SW480 (cell line): ENCODE results near the gene RALGAPB.
A peak's percentile ranks its signal among the peaks of the same experiment; 100 is the strongest.

Experiments
- DNase-seq: peaks from one replicate; pipeline ENCODE4 v3.0.0-alpha.2; 2016; ENCODE audit warnings: low spot score

The RALGAPB gene

DNA sequence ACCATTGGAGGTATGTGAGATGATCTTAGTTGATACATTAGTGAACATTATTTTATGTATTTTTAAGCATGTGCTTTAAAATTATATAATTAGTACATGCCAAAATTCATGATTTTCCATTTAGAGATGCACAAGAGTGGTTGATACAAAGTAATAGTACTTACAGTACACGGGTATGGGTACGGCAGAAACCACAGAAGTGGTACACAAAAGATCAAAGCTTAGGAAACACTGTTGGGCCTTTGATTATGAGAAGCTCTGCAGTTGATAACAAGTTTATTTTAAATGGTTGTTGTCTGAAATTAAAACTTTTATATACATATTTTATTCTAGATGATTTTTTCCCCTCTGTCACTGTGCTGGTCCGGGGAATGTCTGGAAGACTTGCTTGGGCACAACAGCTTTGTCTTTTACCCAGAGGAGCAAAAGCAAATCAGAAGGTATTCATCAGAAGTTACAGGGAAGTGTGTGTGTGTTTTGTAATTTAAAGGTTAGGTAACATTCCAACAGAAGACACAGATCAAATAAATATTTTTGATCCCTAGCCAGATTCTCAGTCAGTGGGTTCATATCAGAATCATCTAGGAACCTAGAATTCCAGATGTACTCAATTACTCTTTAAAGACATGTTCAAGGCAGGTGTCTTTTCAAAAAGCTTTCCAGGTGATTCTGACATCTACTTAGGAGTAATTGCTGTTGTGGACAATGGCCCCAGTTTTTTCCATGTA is 75.9 kb downstream of the RALGAPB start:
- DNase-seq, result peak; percentile 68

- no peak for DNase-seq
Measured at GRCh38 chr20:38550274-38550673, 77.6 kb downstream of the RALGAPB start.

DNA sequence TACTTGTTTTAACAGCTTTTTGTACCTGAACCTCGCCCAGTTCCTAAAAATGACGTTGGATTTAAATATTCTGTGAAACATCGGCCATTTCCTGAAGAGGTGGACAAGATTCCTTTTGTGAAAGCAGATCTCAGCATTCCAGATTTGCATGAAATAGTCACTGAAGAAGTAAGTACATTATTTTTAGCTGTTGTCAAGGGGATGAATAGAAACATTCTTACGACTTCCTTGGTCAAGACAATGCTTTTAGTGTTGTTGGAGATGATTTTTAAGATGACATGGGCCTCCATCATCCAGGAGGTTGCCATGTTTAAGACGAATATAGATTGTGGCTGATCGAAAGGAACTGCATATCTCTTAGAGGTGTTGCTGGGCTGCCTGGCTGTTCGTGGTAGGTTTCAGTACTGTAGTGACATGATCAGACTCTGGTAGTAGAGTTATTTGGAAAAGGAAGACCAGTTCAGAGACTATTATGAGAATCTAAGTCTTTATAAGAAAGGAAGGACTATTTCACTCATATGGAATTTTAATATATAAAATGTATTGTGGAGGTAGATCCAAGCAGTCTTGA is 78.5 kb downstream of the RALGAPB start:
- no peak for DNase-seq

DNA sequence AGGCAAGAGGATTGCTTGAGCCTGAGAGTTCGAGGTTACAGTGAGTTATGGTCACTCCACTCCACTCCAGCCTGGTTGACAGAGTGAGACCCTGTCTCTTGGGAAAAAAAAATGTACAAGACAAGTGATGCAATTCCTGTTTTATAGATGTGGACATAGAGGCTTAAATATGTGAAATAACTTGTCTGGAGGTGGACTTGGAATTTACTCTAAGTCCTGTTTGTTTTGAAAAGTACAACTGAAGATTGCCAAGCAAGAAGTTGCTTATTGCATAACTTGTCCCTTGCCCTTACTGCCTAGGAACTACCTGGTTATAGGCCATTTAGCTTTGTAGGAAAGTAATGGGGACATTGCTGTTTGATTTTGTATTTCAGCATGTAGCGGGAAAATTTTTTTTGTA is 82.3 kb downstream of the RALGAPB start:
- no peak for DNase-seq

DNA sequence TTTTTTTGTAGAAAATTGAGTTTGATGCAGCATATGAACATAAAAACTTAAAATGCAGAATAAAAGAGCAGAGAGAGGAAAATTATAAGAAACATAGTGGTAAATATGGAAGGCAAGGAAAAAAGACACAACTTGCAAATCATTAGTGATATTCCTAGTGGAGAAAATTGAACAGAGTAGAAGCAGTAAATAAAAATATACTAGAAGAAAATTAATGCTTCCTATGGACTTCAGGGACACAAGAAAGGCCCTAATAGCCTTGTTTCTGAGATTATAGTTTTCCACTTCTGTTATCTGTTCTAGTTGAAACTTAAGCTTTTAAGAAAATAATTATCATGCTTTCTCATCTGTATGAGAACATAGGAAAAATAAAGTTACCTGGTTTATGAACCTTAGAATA is 82.8 kb downstream of the RALGAPB start:
- no peak for DNase-seq

- no peak for DNase-seq
Measured at GRCh38 chr20:38557174-38557573, 84.5 kb downstream of the RALGAPB start.

- no peak for DNase-seq
Measured at GRCh38 chr20:38558596-38559360, 86.1 kb downstream of the RALGAPB start.

- no peak for DNase-seq
Measured at GRCh38 chr20:38559764-38560163, 87.1 kb downstream of the RALGAPB start.

DNA sequence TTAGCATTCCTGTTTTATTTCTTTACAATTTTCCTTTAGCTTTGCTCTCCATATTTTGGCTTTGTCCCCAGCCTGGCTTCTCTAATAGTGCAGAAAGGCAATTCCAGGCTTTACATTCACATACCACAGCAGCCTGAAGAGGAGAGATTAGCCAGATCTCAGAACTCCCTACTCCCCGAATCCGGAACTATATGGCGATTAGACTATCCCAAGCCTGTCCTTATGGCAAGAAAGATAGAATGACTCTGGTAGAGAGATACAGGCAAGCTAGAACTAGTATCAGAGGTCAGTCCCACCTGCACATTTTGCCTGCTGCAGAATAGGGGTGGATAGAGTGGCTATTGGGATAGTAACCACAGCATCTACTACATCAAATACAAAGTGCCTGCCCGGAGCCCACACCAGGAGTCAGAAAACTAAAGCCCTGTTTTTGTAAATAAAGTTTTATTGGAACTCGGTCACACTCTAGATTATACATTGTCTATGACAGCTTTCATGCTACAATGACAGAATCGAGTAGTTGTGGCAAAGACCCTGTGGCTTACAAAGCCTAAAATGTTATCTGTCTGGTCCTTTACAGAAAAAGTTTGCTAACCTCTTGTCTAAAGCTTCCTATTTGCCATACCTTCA is 91.3 kb downstream of the RALGAPB start:
- no peak for DNase-seq

DNA sequence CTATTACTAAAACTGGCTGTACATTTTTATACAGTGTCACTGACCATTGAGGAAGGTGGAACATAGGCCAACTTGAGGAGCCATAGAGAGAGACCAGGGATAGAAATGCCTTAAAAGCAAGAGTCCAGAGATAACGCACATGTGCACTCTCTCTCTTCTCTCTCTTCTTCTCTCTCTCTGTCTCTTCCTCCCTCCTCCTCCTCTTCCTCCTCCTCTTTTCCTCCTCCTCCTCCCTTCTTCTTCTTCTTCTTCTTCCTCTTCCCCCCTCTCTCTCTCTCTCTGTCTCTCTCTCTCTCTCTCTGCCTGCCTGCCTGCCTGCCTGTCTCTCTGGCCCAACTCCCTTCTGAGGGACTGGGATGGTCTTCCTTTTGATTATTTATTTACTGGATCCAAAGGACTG is 92.0 kb downstream of the RALGAPB start:
- DNase-seq, result no peak

DNA sequence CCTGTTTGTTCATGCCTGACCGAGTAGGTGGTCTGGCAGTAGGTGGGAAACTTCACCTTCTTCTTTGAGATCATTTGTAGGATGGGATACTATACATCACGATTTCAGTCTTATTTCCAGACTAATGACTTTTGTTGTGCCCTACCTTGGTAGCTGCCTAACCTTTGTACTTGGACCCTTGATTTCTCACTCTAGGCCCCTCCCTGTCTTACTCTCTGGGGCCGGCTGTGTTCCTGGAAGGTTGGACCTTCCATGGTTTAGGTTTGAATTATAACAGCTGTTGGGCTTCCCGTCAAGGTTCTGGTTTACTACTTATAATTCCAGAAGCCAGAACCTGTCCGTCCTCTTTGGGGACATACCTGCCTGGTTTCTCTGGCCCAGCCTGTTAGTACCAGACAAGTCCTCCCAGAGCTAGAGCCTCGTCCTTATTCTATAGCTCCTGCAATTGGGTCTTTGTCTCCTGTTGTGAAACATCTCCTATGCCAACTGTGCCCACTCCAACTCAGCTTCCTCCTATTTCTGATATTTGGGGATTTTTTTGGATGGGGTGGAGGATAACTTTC is 93.5 kb downstream of the RALGAPB start:
- DNase-seq, result no peak

GRCh38 chr20:38569747-38570525 is 97.3 kb downstream of the RALGAPB start:
- DNase-seq, result no peak

GRCh38 chr20:38573413-38573812 is 100.8 kb downstream of the RALGAPB start:
- no peak for DNase-seq

DNA sequence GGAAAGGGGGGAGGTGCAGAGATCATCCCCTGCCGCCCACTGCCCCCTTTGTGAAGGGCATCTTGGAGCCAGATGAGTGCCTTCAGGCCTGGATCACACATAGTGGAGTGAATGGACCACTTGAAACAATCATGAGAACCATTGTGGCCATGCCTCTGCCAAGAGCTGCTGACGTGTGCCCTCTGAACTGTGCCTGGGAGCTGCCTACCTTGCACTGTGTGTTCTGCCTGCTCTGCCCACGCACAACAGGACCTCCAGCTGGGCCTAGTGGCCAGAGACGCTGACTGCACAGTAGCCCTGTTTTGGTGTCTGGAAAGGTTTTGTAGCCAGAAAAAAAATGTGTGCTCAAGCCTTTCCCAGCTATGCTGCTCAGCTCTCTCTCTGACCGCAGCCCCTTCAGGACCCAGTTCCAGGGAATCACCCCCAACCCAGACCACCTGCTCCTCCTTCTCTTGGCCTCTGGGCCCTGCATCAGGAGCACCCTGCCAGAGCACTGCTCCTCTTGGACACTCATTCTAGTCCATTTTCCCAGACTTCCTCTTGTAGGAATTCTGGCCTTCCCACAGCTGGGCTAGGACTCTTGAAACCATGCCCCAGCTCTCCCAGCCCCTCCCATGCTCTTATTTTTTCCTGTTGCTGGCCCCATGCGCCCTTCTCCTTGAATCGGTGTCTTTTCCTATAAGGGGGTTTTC is 106.7 kb downstream of the RALGAPB start:
- no peak for DNase-seq

- DNase-seq, result no peak
Measured at GRCh38 chr20:38579921-38580320, 107.3 kb downstream of the RALGAPB start.

- peak; percentile 54 for DNase-seq
Measured at GRCh38 chr20:38581013-38581412, 108.4 kb downstream of the RALGAPB start, which contains the start of gene ADIG. Gene ADIG (plus strand): TSS chr20:38581197. CDS start chr20:38581251, 54 bp downstream.

- DNase-seq, result no peak
Measured at GRCh38 chr20:38581830-38582358, 109.3 kb downstream of the RALGAPB start.

GRCh38 chr20:38583306-38583705 is 110.7 kb downstream of the RALGAPB start:
- no peak for DNase-seq

GRCh38 chr20:38584099-38584763 is 111.6 kb downstream of the RALGAPB start:
- no peak for DNase-seq
